GM12873 (cell line): ENCODE measurements around the gene PSMA8.

ENCODE experiments used
- CTCF ChIP-seq: IDR thresholded peaks from 2 replicates; pipeline ENCODE4 v1.5.1; 2012; ENCODE audit warnings: low read depth, mild to moderate bottlenecking, moderate library complexity, low read length, control low read depth; ENCODE audit not compliant: insufficient read depth; ENCODE audit errors: missing control alignments

Gene PSMA8

DNA sequence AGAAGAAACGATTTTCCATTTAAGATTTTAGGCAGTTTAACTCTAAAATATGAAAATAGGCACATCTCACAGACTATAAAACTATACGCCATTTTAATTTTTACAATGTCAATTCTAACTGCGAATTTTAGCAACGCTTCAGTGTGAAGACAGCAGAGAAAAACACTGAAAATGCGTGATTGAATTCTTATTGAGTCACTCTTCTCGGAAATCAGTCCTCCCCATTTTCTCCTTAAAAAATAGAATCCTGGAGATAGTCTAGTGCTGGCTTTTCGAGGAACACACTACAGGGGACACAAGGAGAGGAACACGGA is 92.2 kb downstream of the PSMA8 start:
- no peak for TF ChIP-seq CTCF

DNA sequence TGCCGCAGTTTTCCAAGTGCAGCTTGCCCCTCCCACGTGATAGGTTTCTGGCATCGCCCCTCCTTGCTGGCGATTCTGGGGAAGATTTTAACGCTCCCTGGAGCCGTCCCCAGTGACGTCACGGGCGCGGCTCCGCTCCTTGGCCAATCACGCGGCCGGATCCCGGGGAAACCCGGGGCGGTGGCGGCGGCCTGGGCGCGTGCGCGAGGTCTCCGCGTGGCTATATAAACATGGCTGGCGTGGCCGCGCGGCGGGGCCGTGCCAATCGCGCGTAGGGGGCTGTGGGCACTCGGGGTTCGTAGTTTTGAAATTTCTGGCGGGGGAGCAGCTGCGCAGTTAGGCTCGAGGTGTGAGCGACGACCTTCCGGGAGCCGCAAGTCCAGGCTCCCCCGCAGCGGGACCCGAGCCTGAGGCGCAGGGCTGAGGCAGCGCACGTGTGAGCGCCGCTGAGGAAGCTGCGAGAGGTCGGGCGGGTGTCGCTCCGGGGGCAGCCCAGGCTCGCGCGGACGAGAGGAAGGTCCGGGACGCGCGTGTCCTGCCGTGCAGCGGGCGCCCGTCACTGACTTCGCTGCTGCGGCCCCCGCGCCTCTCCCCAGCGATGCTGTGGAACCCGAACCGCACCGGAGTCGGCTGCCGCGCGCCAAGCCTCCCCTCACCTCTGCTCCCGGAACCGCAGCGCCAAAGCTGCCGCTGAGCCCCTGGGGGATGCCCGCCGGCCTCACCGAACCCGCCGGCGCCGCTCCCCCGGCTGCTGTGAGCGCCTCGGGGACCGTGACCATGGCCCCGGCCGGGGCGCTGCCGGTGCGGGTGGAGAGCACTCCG is 92.8 kb downstream of the PSMA8 start, which contains the start of gene TAF4B:
Gene TAF4B, plus strand, starts transcription at position 217 of the 822 bp plus-strand sequence. Its CDS starts 489 bp downstream, at position 706.
- no peak for TF ChIP-seq CTCF

- no peak for TF ChIP-seq CTCF
These were observed 93.5 kb downstream of the PSMA8 start for GRCh38 chr18:26227051-26227670.

GRCh38 chr18:26228562-26229260 is 95.0 kb downstream of the PSMA8 start:
- no peak for TF ChIP-seq CTCF

GRCh38 chr18:26230497-26230896 is 96.8 kb downstream of the PSMA8 start:
- no peak for TF ChIP-seq CTCF

- TF ChIP-seq CTCF = no peak
These were observed 99.5 kb downstream of the PSMA8 start for GRCh38 chr18:26233208-26233607.
